Kidney epithelial cell (primary cell): ENCODE measurements around the gene RAI1. TPM values are rescaled to one million over a fixed set of nuclear protein-coding genes. Genes with fewer than 3 reads are reported as not detected.

ENCODE experiments used
- DNase-seq: peaks from one replicate; pipeline ENCODE4 v3.0.0-alpha.2; 2010; ENCODE audit warnings: low read depth
- H3K27me3 ChIP-seq: 2 replicates; pipeline ENCODE4 v1.6.0; 2011; ENCODE audit warnings: low read length; ENCODE audit not compliant: control insufficient read depth, insufficient read depth
- H3K36me3 ChIP-seq: 2 replicates; pipeline ENCODE4 v1.5.1; 2011; ENCODE audit warnings: low read length; ENCODE audit not compliant: control insufficient read depth, insufficient read depth
- H3K4me3 ChIP-seq: 2 replicates; pipeline ENCODE4 v1.5.1; 2011; ENCODE audit warnings: low read depth, mild to moderate bottlenecking, control low read depth, low read length
- CTCF ChIP-seq: IDR thresholded peaks from 2 replicates; pipeline ENCODE4 v1.5.1; 2011; ENCODE audit warnings: mild to moderate bottlenecking, moderate library complexity, low read length, control low read depth, inconsistent platforms; ENCODE audit not compliant: insufficient read depth, poor library complexity, severe bottlenecking
- total RNA-seq: library from RNA; depleted of rRNA; stranded (reverse); fragments of >200 nt; gene quantifications from 2 replicates; pipeline ENCODE4 v1.2.3, GENCODE V29; 2015

RAI1 gene
- total RNA-seq, 1 donor from 2014 or later, result 31.3 TPM

GRCh38 chr17:17784657-17785267 is 103.5 kb downstream of the RAI1 start:
- H3K36me3 ChIP-seq, result no peaks in the 10 kb centered on the region
- no peaks in the 10 kb centered on the region for H3K27me3 ChIP-seq
- TF ChIP-seq CTCF, result peak; percentile 19
- H3K4me3 ChIP-seq, result no peak overlapping the region
- no peak for DNase-seq

GRCh38 chr17:17785407-17785806 is 104.1 kb downstream of the RAI1 start:
- Histone ChIP-seq H3K27me3 (no peaks in the 10 kb centered on the region), H3K36me3 (no peaks in the 10 kb centered on the region), H3K4me3 (no peak overlapping the region)
- no peak for TF ChIP-seq CTCF
- DNase-seq, result no peak

- TF ChIP-seq CTCF, result no peak
- no peak overlapping the region for H3K4me3 ChIP-seq
- no peak for DNase-seq
Observed at GRCh38 chr17:17786998-17787397, 105.7 kb downstream of the RAI1 start.

GRCh38 chr17:17787568-17787967 is 106.3 kb downstream of the RAI1 start:
- no peak overlapping the region for H3K4me3 ChIP-seq
- no peaks in the 10 kb centered on the region for H3K36me3 ChIP-seq
- no peak for DNase-seq
- no peaks in the 10 kb centered on the region for H3K27me3 ChIP-seq
- no peak for TF ChIP-seq CTCF

More at GRCh38 chr17:17786998-17787397, 105.7 kb downstream of the RAI1 start:
- no peaks in the 10 kb centered on the region for H3K36me3 ChIP-seq
- no peaks in the 10 kb centered on the region for H3K27me3 ChIP-seq

- Histone ChIP-seq H3K4me3 (no peak overlapping the region), H3K27me3 (no peaks in the 10 kb centered on the region), H3K36me3 (peaks cover 1% of the 10 kb centered on the region)
- no peak for DNase-seq
- no peak for TF ChIP-seq CTCF
Observed at GRCh38 chr17:17788967-17789366, 107.7 kb downstream of the RAI1 start.

- H3K4me3 ChIP-seq, result no peak overlapping the region
- H3K27me3 ChIP-seq, result no peaks in the 10 kb centered on the region
- no peak for TF ChIP-seq CTCF
- DNase-seq, result no peak
- H3K36me3 ChIP-seq, result peaks cover 2% of the 10 kb centered on the region
Observed at GRCh38 chr17:17789410-17789809, 108.2 kb downstream of the RAI1 start.
